ENCODE results near the gene SPATS1.
"Not testable (repeated sequence)": the region's sequence is repeated elsewhere in the genome, so short reads cannot be mapped to it uniquely, and the experiment has no call there.

SPATS1 gene

DNA sequence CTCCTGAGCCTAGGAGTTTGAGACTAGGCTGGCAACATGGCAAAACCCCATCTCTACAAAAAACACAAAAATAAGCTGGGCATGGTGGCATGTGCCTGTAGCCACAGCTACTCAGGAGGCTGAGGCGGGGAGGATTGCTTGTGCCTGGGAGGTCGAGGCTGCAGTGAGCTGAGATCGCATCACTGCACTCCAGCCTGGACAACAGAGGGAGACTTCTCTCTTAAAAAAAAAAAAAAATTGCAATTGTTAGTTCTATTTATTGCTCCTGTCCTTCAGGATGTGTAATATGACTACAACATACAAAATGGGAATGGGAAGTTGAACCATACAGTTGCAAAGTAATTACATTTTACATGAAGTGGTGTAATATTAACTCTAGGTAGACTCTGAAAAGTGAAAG, 21.2 kb upstream of the SPATS1 start:
- Mint-ChIP-seq H3K27me3 (ENCODE audit: low read depth, poor library complexity) (peaks cover 45% of the 10 kb centered on the region), H3K4me1 (no peaks in the 10 kb centered on the region), H3K9me3 (no peaks in the 10 kb centered on the region), H3K4me3 (no peak overlapping the region), H3K36me3 (ENCODE audit: low read depth) (no peaks in the 10 kb centered on the region), H3K27ac (no peak overlapping the region)
- TF ChIP-seq CTCF (IDR thresholded peaks at IDR 0.05) = no peak
- DNase-seq = no peak

GRCh38 chr6:44327096-44327495, 15.4 kb upstream of the SPATS1 start:
- peaks cover 12% of the 10 kb centered on the region for H3K4me1 Mint-ChIP-seq
- no peak for DNase-seq
- no peaks in the 10 kb centered on the region for H3K36me3 Mint-ChIP-seq (ENCODE audit: low read depth)
- no peak overlapping the region for H3K4me3 Mint-ChIP-seq
- no peak for TF ChIP-seq CTCF (IDR thresholded peaks at IDR 0.05)
- peaks cover 25% of the 10 kb centered on the region for H3K27me3 Mint-ChIP-seq (ENCODE audit: low read depth, poor library complexity)
- H3K27ac Mint-ChIP-seq = no peak overlapping the region
- H3K9me3 Mint-ChIP-seq = no peaks in the 10 kb centered on the region

- peak overlapping the region; percentile 79 for H3K27ac Mint-ChIP-seq
Observed at GRCh38 chr6:44327760-44328159, 14.7 kb upstream of the SPATS1 start.

DNA sequence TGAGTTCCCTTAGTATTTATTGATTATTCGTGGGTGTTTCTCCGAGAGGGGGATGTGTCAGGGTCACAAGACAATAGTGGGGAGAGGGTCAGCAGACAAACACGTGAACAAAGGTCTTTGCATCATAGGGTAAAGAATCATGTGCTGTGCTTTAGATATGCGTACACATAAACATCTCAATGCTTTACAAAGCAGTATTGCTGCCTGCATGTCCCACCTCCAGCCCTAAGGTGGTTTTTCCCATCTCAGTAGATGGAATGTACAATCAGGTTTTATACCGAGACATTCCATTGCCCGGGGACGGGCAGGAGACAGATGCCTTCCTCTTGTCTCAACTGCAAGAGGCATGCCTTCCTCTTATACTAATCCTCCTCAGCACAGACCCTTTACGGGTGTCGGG, 14.2 kb upstream of the SPATS1 start:
- H3K27ac Mint-ChIP-seq; H3K4me3 Mint-ChIP-seq; H3K9me3 Mint-ChIP-seq; DNase-seq; H3K36me3 Mint-ChIP-seq (ENCODE audit: low read depth): not testable (repeated sequence)
- Mint-ChIP-seq H3K4me1 (peaks cover 23% of the 10 kb centered on the region), H3K27me3 (ENCODE audit: low read depth, poor library complexity) (peaks cover 22% of the 10 kb centered on the region)

More at GRCh38 chr6:44327760-44328159, 14.7 kb upstream of the SPATS1 start:
- Mint-ChIP-seq H3K4me3 (no peak overlapping the region), H3K9me3 (no peaks in the 10 kb centered on the region), H3K36me3 (ENCODE audit: low read depth) (no peaks in the 10 kb centered on the region), H3K4me1 (peaks cover 19% of the 10 kb centered on the region), H3K27me3 (ENCODE audit: low read depth, poor library complexity) (peaks cover 24% of the 10 kb centered on the region)
- no peak for DNase-seq
- TF ChIP-seq CTCF (IDR thresholded peaks at IDR 0.05) = no peak

DNA sequence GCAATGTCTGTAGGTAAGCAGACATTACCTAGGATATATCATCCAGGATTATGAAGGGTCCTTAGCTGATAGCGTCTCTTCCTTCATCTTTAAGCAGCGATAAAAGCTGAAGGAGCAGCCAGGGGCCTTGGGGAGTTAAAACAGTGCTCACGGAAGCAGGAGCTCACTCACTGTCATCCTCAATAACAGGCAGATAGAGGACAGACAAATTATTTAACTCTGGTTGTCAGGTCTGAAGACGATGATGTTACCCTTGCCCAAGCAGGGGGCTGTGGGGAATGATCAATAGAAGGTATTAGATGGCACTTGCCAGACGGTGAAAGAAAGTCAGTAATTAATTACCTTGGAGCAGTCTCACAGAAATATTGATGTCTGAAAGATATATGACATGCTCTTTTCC, 12.6 kb upstream of the SPATS1 start:
- DNase-seq = no peak
- Mint-ChIP-seq H3K9me3 (no peaks in the 10 kb centered on the region), H3K36me3 (ENCODE audit: low read depth) (no peaks in the 10 kb centered on the region), H3K4me1 (peaks cover 24% of the 10 kb centered on the region), H3K4me3 (no peak overlapping the region), H3K27me3 (ENCODE audit: low read depth, poor library complexity) (peaks cover 22% of the 10 kb centered on the region), H3K27ac (peak overlapping the region; percentile 57)
- no peak for TF ChIP-seq CTCF (IDR thresholded peaks at IDR 0.05)

DNA sequence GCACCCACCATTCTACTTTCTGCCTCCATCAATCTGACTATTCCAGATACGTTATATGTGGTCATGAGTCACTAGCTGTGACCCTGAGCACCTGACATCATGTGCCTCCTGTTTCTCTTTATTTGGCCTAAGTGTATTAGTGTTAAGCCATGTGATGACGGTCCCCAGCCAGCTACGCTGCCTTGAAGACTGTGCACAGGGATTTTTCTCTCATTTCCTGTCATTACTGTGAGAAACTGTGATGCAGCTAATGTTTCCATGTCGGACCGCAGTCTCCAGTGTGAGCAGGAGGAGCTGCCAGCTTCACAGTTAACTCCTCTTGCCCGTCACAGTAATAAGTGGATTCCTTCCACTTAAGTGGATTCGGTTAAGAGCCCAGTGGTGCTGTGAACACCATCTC, 9.9 kb upstream of the SPATS1 start:
- peaks cover 26% of the 10 kb centered on the region for H3K27me3 Mint-ChIP-seq (ENCODE audit: low read depth, poor library complexity)
- H3K4me3 Mint-ChIP-seq = no peak overlapping the region
- peak overlapping the region; percentile 43 for H3K27ac Mint-ChIP-seq
- TF ChIP-seq CTCF (IDR thresholded peaks at IDR 0.05) = no peak
- no peaks in the 10 kb centered on the region for H3K36me3 Mint-ChIP-seq (ENCODE audit: low read depth)
- peaks cover 29% of the 10 kb centered on the region for H3K4me1 Mint-ChIP-seq
- no peaks in the 10 kb centered on the region for H3K9me3 Mint-ChIP-seq
- no peak for DNase-seq

Data from nephron progenitor cell (in vitro differentiated cells).